Measurements from ENCODE around the gene REXO1. TPM values are rescaled to one million over a fixed set of nuclear protein-coding genes. Genes with fewer than 3 reads are reported as not detected.

Gene REXO1
- total and polyA plus RNA-seq, 9 of the 15 experiments (the other 6 are each of a cell fraction or from before 2014, with no cell fraction given), result 0.04 to 63.3 (median 15.8) TPM

GRCh38 chr19:1884719-1885334 lies 36.5 kb upstream of the REXO1 start (continued):
- TF ChIP-seq MBD1 (CRISPR knock-in tag; IDR thresholded peaks at IDR 0.05), result no peak
- no peak for TF ChIP-seq ZNF57 (CRISPR knock-in tag; IDR thresholded peaks at IDR 0.05)
- TF ChIP-seq, protein P1, sequence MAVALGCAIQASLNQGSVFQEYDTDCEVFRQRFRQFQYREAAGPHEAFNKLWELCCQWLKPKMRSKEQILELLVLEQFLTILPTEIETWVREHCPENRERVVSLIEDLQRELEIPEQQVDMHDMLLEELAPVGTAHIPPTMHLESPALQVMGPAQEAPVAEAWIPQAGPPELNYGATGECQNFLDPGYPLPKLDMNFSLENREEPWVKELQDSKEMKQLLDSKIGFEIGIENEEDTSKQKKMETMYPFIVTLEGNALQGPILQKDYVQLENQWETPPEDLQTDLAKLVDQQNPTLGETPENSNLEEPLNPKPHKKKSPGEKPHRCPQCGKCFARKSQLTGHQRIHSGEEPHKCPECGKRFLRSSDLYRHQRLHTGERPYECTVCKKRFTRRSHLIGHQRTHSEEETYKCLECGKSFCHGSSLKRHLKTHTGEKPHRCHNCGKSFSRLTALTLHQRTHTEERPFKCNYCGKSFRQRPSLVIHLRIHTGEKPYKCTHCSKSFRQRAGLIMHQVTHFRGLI (CRISPR knock-in tag; IDR thresholded peaks at IDR 0.05), result no peak
- no peak for TF ChIP-seq PTRF (tag; IDR thresholded peaks at IDR 0.05)
- TF ChIP-seq STAG1 (CRISPR knock-in tag; IDR thresholded peaks at IDR 0.05; ENCODE audit: borderline replicate concordance), result no peak
- no peak for TF ChIP-seq FOXJ2 (tag; IDR thresholded peaks at IDR 0.05)
- TF ChIP-seq ZHX1 (conservative IDR thresholded peaks at IDR 0.05; ENCODE audit: low read length), result no peak
- peak; percentile 65 for TF ChIP-seq POLR2G (IDR thresholded peaks at IDR 0.05; ENCODE audit: low read depth, low read length)
- no peak for TF ChIP-seq DPF2 (IDR thresholded peaks at IDR 0.05)
- TF ChIP-seq HEY1 (CRISPR knock-in tag; IDR thresholded peaks at IDR 0.05; ENCODE audit: borderline replicate concordance), result no peak
- TF ChIP-seq, protein P2, sequence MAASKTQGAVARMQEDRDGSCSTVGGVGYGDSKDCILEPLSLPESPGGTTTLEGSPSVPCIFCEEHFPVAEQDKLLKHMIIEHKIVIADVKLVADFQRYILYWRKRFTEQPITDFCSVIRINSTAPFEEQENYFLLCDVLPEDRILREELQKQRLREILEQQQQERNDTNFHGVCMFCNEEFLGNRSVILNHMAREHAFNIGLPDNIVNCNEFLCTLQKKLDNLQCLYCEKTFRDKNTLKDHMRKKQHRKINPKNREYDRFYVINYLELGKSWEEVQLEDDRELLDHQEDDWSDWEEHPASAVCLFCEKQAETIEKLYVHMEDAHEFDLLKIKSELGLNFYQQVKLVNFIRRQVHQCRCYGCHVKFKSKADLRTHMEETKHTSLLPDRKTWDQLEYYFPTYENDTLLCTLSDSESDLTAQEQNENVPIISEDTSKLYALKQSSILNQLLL (CRISPR knock-in tag; IDR thresholded peaks at IDR 0.05; ENCODE audit: borderline replicate concordance), result no peak
- no peak for TF ChIP-seq KDM4B (IDR thresholded peaks at IDR 0.05; ENCODE audit: borderline replicate concordance in 2 of 2, low read depth in 1 of 2)
- 0 out of 4 replicates have a peak, but pooled peaks of 1 of the 2 experiments have one; percentile 14 for TF ChIP-seq FOXA3 (CRISPR knock-in tag; conservative IDR thresholded peaks at IDR 0.05 in 1 of 2, IDR thresholded peaks at IDR 0.05 in 1 of 2)

Measured in K562 (cell line).